GM12878 (cell line): ENCODE results near the gene CLDN5. TPM values are rescaled to one million over a fixed set of nuclear protein-coding genes. Genes with fewer than 3 reads are reported as not detected.

Experiments
- ATF7 ChIP-seq: fragments of 450-650 bp; IDR thresholded peaks from 2 replicates; pipeline ENCODE4 v1.6.1; 2016; ENCODE audit warnings: low read depth, mild to moderate bottlenecking
- BACH1 ChIP-seq: fragments of 450-650 bp; IDR thresholded peaks from 2 replicates; pipeline ENCODE4 v1.6.1; 2017; ENCODE audit warnings: mild to moderate bottlenecking, borderline replicate concordance
- BCL3 ChIP-seq: IDR thresholded peaks from 2 replicates; pipeline ENCODE4 v1.6.1; 2011; ENCODE audit warnings: borderline replicate concordance, low read depth, mild to moderate bottlenecking, moderate library complexity, low read length; ENCODE audit not compliant: insufficient read depth, poor library complexity, severe bottlenecking
- CBX3 ChIP-seq: fragments of 200-600 bp; sonication (generic); IDR thresholded peaks from 2 replicates; pipeline ENCODE4 v1.6.1; 2016; ENCODE audit warnings: low read depth, borderline replicate concordance
- CEBPB ChIP-seq, 2 experiments: fragments of 150-350 bp in 1 of 2; IDR thresholded peaks; 2 replicates each; pipeline ENCODE4 v1.6.1; 2012 to 2014; ENCODE audit warnings: low read depth in 2 of 2, low read length in 2 of 2, borderline replicate concordance in 1 of 2, inconsistent platforms in 1 of 2
- DPF2 ChIP-seq: fragments of 450-650 bp; IDR thresholded peaks from 2 replicates; pipeline ENCODE4 v1.6.1; 2017; ENCODE audit warnings: mild to moderate bottlenecking
- FOS ChIP-seq: IDR thresholded peaks from 3 replicates; pipeline ENCODE4 v1.6.1; 2011; ENCODE audit warnings: borderline replicate concordance; ENCODE audit not compliant: insufficient read length; ENCODE audit errors: extremely low read depth
- GATAD2B ChIP-seq: fragments of 450-650 bp; conservative IDR thresholded peaks from 2 replicates; pipeline ENCODE4 v1.6.1; 2017; ENCODE audit warnings: low read depth, mild to moderate bottlenecking, moderate library complexity
- HDAC6 ChIP-seq: fragments of 200-600 bp; sonication (generic); IDR thresholded peaks from one replicate; pipeline ENCODE4 v1.8.0; 2017; ENCODE audit warnings: antibody characterized with exemption; ENCODE audit not compliant: unreplicated experiment
- KAT2A ChIP-seq: conservative IDR thresholded peaks from 2 replicates; pipeline ENCODE4 v1.6.1; 2011; ENCODE audit warnings: low read depth, low read length; ENCODE audit not compliant: control insufficient read depth
- MTA2 ChIP-seq: fragments of 450-650 bp; IDR thresholded peaks from 2 replicates; pipeline ENCODE4 v1.6.1; 2016; ENCODE audit warnings: low read depth, mild to moderate bottlenecking, moderate library complexity
- NR2C1 ChIP-seq: fragments of 450-650 bp; IDR thresholded peaks from 2 replicates; pipeline ENCODE4 v1.6.1; 2017; ENCODE audit warnings: antibody characterized with exemption, mild to moderate bottlenecking, moderate library complexity
- SMAD1 ChIP-seq: fragments of 450-650 bp; IDR thresholded peaks from 2 replicates; pipeline ENCODE4 v1.6.1; 2018; ENCODE audit warnings: mild to moderate bottlenecking, low read depth; ENCODE audit not compliant: partially characterized antibody
- SPI1 ChIP-seq: IDR thresholded peaks from 2 replicates; pipeline ENCODE4 v1.6.1; 2011; ENCODE audit warnings: low read depth, mild to moderate bottlenecking, low read length, moderate library complexity, borderline replicate concordance; ENCODE audit not compliant: insufficient read depth
- SUPT20H ChIP-seq: IDR thresholded peaks from 2 replicates; pipeline ENCODE4 v1.6.1; 2011; ENCODE audit warnings: low read depth, mild to moderate bottlenecking, low read length, moderate library complexity, borderline replicate concordance; ENCODE audit not compliant: control insufficient read depth
- TBL1XR1 ChIP-seq: IDR thresholded peaks from 2 replicates; pipeline ENCODE4 v1.6.1; 2012; ENCODE audit warnings: low read depth, low read length, improper control_type of control experiment
- TCF7 ChIP-seq: IDR thresholded peaks from 2 replicates; pipeline ENCODE4 v1.6.1; 2014; ENCODE audit warnings: antibody characterized with exemption, borderline replicate concordance
- ZNF207 ChIP-seq: fragments of 450-650 bp; IDR thresholded peaks from 2 replicates; pipeline ENCODE4 v1.6.1; 2014; ENCODE audit warnings: antibody characterized with exemption, mild to moderate bottlenecking, borderline replicate concordance
- ZNF384 ChIP-seq: IDR thresholded peaks from 2 replicates; pipeline ENCODE4 v1.6.1; 2012; ENCODE audit warnings: low read depth, mild to moderate bottlenecking, low read length, improper control_type of control experiment, borderline replicate concordance
- polyA plus RNA-seq, 11 experiments: library from polyadenylated mRNA; depleted of rRNA in 4 of 11; unstranded in 6 of 11; stranded (reverse) in 5 of 11; fragments of >200 nt; fragmentation: Nextera tagmentation in 4 of 11; fragmentation: Illumina TruSeq in 1 of 11; extraction: Ambion mirVana in 4 of 11; extraction: Trizol in 1 of 11; gene quantifications; 1 replicate in 1 of 11; 2 replicates in 10 of 11; pipeline versions ENCODE4 v1.2.1 to v1.2.3, GENCODE V29; 2011 to 2016; ENCODE audit warnings: inconsistent platforms in 2 of 11, missing spikeins in 2 of 11, low read depth in 1 of 11
- total RNA-seq, 4 experiments: library from RNA; depleted of rRNA in 3 of 4; stranded (reverse); fragments of >200 nt in 3 of 4; fragmentation: Illumina TruSeq in 1 of 4; extraction: Trizol in 1 of 4; gene quantifications; 2 replicates each; pipeline versions ENCODE4 v1.2.1 to v1.2.3, GENCODE V29; 2013 to 2021
- TF ChIP-seq, protein P1 (sequence below): fragments of 150-350 bp; IDR thresholded peaks from 2 replicates; pipeline ENCODE4 v1.6.1; 2016; ENCODE audit warnings: low read depth, low read length
- TF ChIP-seq, protein P2 (sequence below): IDR thresholded peaks from 2 replicates; pipeline ENCODE4 v1.6.1; 2012; ENCODE audit warnings: improper control_type of control experiment, low read depth, low read length; ENCODE audit not compliant: insufficient replicate concordance

The CLDN5 gene
- total and polyA plus RNA-seq, 10 of the 15 experiments (the other 5 are each of a cell fraction or from before 2014, with no cell fraction given): 0.15 TPM; not detected in 9

DNA sequence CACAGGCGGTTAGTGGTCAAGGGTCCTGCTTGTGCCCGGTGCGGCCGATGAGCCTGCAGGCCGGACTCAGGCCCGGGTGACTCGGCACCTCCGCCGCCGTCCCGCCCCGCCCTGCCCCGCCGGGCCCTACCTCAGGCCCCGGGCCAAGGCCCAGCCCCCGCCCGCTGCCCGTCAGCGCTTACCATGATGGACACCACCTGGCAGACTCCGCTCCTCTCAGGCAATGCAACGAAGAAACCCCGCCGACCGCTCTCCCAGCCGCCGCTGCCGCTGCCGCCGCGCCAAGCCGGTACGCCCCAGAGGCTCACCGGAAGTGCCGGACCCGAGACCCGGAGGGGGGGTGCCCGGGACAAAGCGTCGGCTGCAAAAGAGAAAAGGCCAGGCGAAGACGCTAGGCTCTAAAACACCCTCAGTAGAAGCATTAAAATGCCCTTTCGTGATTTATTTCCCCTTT is 45.3 kb downstream of the CLDN5 start, which contains the start of gene UFD1 (continued):
- TF ChIP-seq, protein P1, sequence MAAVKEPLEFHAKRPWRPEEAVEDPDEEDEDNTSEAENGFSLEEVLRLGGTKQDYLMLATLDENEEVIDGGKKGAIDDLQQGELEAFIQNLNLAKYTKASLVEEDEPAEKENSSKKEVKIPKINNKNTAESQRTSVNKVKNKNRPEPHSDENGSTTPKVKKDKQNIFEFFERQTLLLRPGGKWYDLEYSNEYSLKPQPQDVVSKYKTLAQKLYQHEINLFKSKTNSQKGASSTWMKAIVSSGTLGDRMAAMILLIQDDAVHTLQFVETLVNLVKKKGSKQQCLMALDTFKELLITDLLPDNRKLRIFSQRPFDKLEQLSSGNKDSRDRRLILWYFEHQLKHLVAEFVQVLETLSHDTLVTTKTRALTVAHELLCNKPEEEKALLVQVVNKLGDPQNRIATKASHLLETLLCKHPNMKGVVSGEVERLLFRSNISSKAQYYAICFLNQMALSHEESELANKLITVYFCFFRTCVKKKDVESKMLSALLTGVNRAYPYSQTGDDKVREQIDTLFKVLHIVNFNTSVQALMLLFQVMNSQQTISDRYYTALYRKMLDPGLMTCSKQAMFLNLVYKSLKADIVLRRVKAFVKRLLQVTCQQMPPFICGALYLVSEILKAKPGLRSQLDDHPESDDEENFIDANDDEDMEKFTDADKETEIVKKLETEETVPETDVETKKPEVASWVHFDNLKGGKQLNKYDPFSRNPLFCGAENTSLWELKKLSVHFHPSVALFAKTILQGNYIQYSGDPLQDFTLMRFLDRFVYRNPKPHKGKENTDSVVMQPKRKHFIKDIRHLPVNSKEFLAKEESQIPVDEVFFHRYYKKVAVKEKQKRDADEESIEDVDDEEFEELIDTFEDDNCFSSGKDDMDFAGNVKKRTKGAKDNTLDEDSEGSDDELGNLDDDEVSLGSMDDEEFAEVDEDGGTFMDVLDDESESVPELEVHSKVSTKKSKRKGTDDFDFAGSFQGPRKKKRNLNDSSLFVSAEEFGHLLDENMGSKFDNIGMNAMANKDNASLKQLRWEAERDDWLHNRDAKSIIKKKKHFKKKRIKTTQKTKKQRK: no peak
- TF ChIP-seq TCF7: no peak
- TF ChIP-seq CBX3: no peak
- TF ChIP-seq ZNF384: no peak
- TF ChIP-seq TBL1XR1: no peak
- no peak for TF ChIP-seq HDAC6
- TF ChIP-seq CEBPB (IDR thresholded peaks at IDR 0.05; ENCODE audit: borderline replicate concordance in 1 of 2, low read depth in 2 of 2, low read length in 2 of 2): no peak
- TF ChIP-seq SPI1: no peak
- no peak for TF ChIP-seq ZNF207
- TF ChIP-seq DPF2: 0 out of 2 replicates have a peak, but pooled peaks have one; percentile 45
- no peak for TF ChIP-seq MTA2
- 0 out of 2 replicates have a peak, but pooled peaks have one; percentile 30 for TF ChIP-seq GATAD2B
- TF ChIP-seq NR2C1: no peak
- TF ChIP-seq FOS: no peak
- TF ChIP-seq BCL3: no peak
- 0 out of 2 replicates have a peak, but pooled peaks have one; percentile 25 for TF ChIP-seq BACH1
- TF ChIP-seq SMAD1: no peak
- TF ChIP-seq, protein P2, sequence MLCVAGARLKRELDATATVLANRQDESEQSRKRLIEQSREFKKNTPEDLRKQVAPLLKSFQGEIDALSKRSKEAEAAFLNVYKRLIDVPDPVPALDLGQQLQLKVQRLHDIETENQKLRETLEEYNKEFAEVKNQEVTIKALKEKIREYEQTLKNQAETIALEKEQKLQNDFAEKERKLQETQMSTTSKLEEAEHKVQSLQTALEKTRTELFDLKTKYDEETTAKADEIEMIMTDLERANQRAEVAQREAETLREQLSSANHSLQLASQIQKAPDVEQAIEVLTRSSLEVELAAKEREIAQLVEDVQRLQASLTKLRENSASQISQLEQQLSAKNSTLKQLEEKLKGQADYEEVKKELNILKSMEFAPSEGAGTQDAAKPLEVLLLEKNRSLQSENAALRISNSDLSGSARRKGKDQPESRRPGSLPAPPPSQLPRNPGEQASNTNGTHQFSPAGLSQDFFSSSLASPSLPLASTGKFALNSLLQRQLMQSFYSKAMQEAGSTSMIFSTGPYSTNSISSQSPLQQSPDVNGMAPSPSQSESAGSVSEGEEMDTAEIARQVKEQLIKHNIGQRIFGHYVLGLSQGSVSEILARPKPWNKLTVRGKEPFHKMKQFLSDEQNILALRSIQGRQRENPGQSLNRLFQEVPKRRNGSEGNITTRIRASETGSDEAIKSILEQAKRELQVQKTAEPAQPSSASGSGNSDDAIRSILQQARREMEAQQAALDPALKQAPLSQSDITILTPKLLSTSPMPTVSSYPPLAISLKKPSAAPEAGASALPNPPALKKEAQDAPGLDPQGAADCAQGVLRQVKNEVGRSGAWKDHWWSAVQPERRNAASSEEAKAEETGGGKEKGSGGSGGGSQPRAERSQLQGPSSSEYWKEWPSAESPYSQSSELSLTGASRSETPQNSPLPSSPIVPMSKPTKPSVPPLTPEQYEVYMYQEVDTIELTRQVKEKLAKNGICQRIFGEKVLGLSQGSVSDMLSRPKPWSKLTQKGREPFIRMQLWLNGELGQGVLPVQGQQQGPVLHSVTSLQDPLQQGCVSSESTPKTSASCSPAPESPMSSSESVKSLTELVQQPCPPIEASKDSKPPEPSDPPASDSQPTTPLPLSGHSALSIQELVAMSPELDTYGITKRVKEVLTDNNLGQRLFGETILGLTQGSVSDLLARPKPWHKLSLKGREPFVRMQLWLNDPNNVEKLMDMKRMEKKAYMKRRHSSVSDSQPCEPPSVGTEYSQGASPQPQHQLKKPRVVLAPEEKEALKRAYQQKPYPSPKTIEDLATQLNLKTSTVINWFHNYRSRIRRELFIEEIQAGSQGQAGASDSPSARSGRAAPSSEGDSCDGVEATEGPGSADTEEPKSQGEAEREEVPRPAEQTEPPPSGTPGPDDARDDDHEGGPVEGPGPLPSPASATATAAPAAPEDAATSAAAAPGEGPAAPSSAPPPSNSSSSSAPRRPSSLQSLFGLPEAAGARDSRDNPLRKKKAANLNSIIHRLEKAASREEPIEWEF: no peak
- no peak for TF ChIP-seq KAT2A
- no peak for TF ChIP-seq SUPT20H
- TF ChIP-seq ATF7: peak; percentile 100
